Measurements from ENCODE around the gene TALDO1. TPM values are rescaled to one million over a fixed set of nuclear protein-coding genes. Genes with fewer than 3 reads are reported as not detected.
A peak's percentile ranks its signal among the peaks of the same experiment; 100 is the strongest.

TALDO1 gene
- total and polyA plus RNA-seq, 2 experiments from 2014 or later = 137 to 161 TPM

- no peaks in the 10 kb centered on the region for H3K9me3 ChIP-seq (ENCODE audit: low read depth)
- no peak overlapping the region for H2AFZ ChIP-seq
- TF ChIP-seq EZH2phosphoT487 (IDR thresholded peaks at IDR 0.05; ENCODE audit: low read depth, severe bottlenecking, unreplicated experiment) = no peak
- no peak for TF ChIP-seq EZH2 (IDR thresholded peaks at IDR 0.05; ENCODE audit: borderline replicate concordance)
- no peak for TF ChIP-seq CTCF (IDR thresholded peaks at IDR 0.05; ENCODE audit: poor library complexity)
- no peaks in the 10 kb centered on the region for H3K36me3 ChIP-seq (replicated peaks; ENCODE audit: insufficient read depth, low read depth)
- DNase-seq (ENCODE audit: low spot score) = no peak
- H3K4me1 ChIP-seq (ENCODE audit: insufficient read depth) = peaks cover 8% of the 10 kb centered on the region
- H4K20me1 ChIP-seq (ENCODE audit: insufficient read depth, poor library complexity, severe bottlenecking) = peaks cover 8% of the 10 kb centered on the region
- WGBS (ENCODE audit: low lambda C conversion rate, missing lambda C conversion rate) = 94% methylated on average over 2 of the region's 2 CpGs
- H3K4me2 ChIP-seq = no peak overlapping the region
- H3K9me2 ChIP-seq (replicated peaks; ENCODE audit: insufficient read depth) = no peaks in the 10 kb centered on the region
- H3K27me3 ChIP-seq = no peaks in the 10 kb centered on the region
- no peak overlapping the region for H3K27ac ChIP-seq
- no peaks in the 10 kb centered on the region for H3K79me2 ChIP-seq
- no peak overlapping the region for H3K4me3 ChIP-seq
Observed at GRCh38 chr11:766936-767210, 19.6 kb downstream of the TALDO1 start.

GRCh38 chr11:767238-767637 lies 20.0 kb downstream of the TALDO1 start:
- H3K79me2 ChIP-seq = no peaks in the 10 kb centered on the region
- H3K36me3 ChIP-seq (replicated peaks; ENCODE audit: insufficient read depth, low read depth) = no peaks in the 10 kb centered on the region

GRCh38 chr11:769887-770641 lies 22.8 kb downstream of the TALDO1 start:
- no peak overlapping the region for H3K4me3 ChIP-seq
- peaks cover 23% of the 10 kb centered on the region for H4K20me1 ChIP-seq (ENCODE audit: insufficient read depth, poor library complexity, severe bottlenecking)
- H3K4me1 ChIP-seq (ENCODE audit: insufficient read depth) = no peaks in the 10 kb centered on the region
- H3K27ac ChIP-seq = no peak overlapping the region
- peaks cover 24% of the 10 kb centered on the region for H3K79me2 ChIP-seq
- H3K4me2 ChIP-seq = no peak overlapping the region
- peak; percentile 3 for DNase-seq (ENCODE audit: low spot score)
- 95% methylated on average over 23 of the region's 23 CpGs for WGBS (ENCODE audit: low lambda C conversion rate, missing lambda C conversion rate)
- H2AFZ ChIP-seq = no peak overlapping the region
- no peaks in the 10 kb centered on the region for H3K9me3 ChIP-seq (ENCODE audit: low read depth)
- H3K36me3 ChIP-seq (replicated peaks; ENCODE audit: insufficient read depth, low read depth) = no peaks in the 10 kb centered on the region
- no peak for TF ChIP-seq EZH2 (IDR thresholded peaks at IDR 0.05; ENCODE audit: borderline replicate concordance)
- TF ChIP-seq EZH2phosphoT487 (IDR thresholded peaks at IDR 0.05; ENCODE audit: low read depth, severe bottlenecking, unreplicated experiment) = no peak
- no peak for TF ChIP-seq CTCF (IDR thresholded peaks at IDR 0.05; ENCODE audit: poor library complexity)
- H3K27me3 ChIP-seq = no peaks in the 10 kb centered on the region
- no peaks in the 10 kb centered on the region for H3K9me2 ChIP-seq (replicated peaks; ENCODE audit: insufficient read depth)

More at GRCh38 chr11:767238-767637, 20.0 kb downstream of the TALDO1 start:
- DNase-seq (ENCODE audit: low spot score) = no peak
- no peaks in the 10 kb centered on the region for H3K9me2 ChIP-seq (replicated peaks; ENCODE audit: insufficient read depth)
- H3K4me2 ChIP-seq = no peak overlapping the region
- H4K20me1 ChIP-seq (ENCODE audit: insufficient read depth, poor library complexity, severe bottlenecking) = peaks cover 8% of the 10 kb centered on the region
- H3K4me1 ChIP-seq (ENCODE audit: insufficient read depth) = peaks cover 7% of the 10 kb centered on the region
- no peak overlapping the region for H2AFZ ChIP-seq
- no peaks in the 10 kb centered on the region for H3K9me3 ChIP-seq (ENCODE audit: low read depth)
- TF ChIP-seq EZH2 (IDR thresholded peaks at IDR 0.05; ENCODE audit: borderline replicate concordance) (no peak), CTCF (IDR thresholded peaks at IDR 0.05; ENCODE audit: poor library complexity) (no peak)
- no peaks in the 10 kb centered on the region for H3K27me3 ChIP-seq
- H3K4me3 ChIP-seq = no peak overlapping the region
- no peak overlapping the region for H3K27ac ChIP-seq
- WGBS (ENCODE audit: low lambda C conversion rate, missing lambda C conversion rate) = 95% methylated on average over 11 of the region's 11 CpGs
